ENCODE measurements around the gene ZNF141.

GRCh38 chr4:336099-336892 is 1.3 kb upstream of the ZNF141 start:
- TF ChIP-seq CTCF (IDR thresholded peaks at IDR 0.05; ENCODE audit: control extremely low read depth in 1 of 3, insufficient read depth in 1 of 3, low read depth in 1 of 3, low read length in 3 of 3) (no peak), RAD21 (IDR thresholded peaks at IDR 0.05 in 1 of 2, conservative IDR thresholded peaks at IDR 0.05 in 1 of 2; ENCODE audit: low read depth in 2 of 2, low read length in 2 of 2) (no peak), TBP (IDR thresholded peaks at IDR 0.05; ENCODE audit: low read depth, low read length) (no peak), ATF2 (IDR thresholded peaks at IDR 0.05; ENCODE audit: low read length) (no peak), TAF1 (IDR thresholded peaks at IDR 0.05; ENCODE audit: low read depth, low read length) (no peak), POLR2AphosphoS5 (IDR thresholded peaks at IDR 0.05; ENCODE audit: low read depth, low read length) (no peak), SRF (IDR thresholded peaks at IDR 0.05; ENCODE audit: low read depth, low read length) (no peak), GTF2F1 (IDR thresholded peaks at IDR 0.05; ENCODE audit: borderline replicate concordance, low read depth, low read length) (no peak), BACH1 (IDR thresholded peaks at IDR 0.05; ENCODE audit: low read length) (no peak), EP300 (IDR thresholded peaks at IDR 0.05; ENCODE audit: borderline replicate concordance in 1 of 2, low read depth in 2 of 2, low read length in 2 of 2) (no peak), YY1 (IDR thresholded peaks at IDR 0.05; ENCODE audit: low read depth, low read length) (no peak), RFX5 (IDR thresholded peaks at IDR 0.05; ENCODE audit: borderline replicate concordance, low read depth, low read length) (no peak)
- TF ChIP-seq, protein P1, sequence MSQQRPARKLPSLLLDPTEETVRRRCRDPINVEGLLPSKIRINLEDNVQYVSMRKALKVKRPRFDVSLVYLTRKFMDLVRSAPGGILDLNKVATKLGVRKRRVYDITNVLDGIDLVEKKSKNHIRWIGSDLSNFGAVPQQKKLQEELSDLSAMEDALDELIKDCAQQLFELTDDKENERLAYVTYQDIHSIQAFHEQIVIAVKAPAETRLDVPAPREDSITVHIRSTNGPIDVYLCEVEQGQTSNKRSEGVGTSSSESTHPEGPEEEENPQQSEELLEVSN (IDR thresholded peaks at IDR 0.05), result no peak
- TF ChIP-seq, protein P2, sequence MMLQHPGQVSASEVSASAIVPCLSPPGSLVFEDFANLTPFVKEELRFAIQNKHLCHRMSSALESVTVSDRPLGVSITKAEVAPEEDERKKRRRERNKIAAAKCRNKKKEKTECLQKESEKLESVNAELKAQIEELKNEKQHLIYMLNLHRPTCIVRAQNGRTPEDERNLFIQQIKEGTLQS (IDR thresholded peaks at IDR 0.05; ENCODE audit: insufficient read depth, low read depth, low read length), result no peak

Data from H1 (cell line).